NCI-H1417 (cell line): Measurements from ENCODE around the gene ASAP2.

Experiments used
- DNase-seq, 3 experiments: peaks; one replicate each; lab custom pipeline; 2025; lab: John Stamatoyannopoulos, UW

The ASAP2 gene

GRCh38 chr2:9297807-9298206 lies 91.2 kb downstream of the ASAP2 start:
- no peak for DNase-seq

- no peak for DNase-seq
These were observed 92.0 kb downstream of the ASAP2 start for GRCh38 chr2:9298583-9298982.

- no peak for DNase-seq
These were observed 92.8 kb downstream of the ASAP2 start for GRCh38 chr2:9299161-9300100.

GRCh38 chr2:9300214-9300613 lies 93.6 kb downstream of the ASAP2 start:
- DNase-seq = peak in 1 of 3 experiments; percentile 61

GRCh38 chr2:9300829-9301453 lies 94.3 kb downstream of the ASAP2 start:
- DNase-seq = no peak

- DNase-seq = no peak
These were observed 96.1 kb downstream of the ASAP2 start for GRCh38 chr2:9302755-9303154.

- DNase-seq = no peak
These were observed 97.1 kb downstream of the ASAP2 start for GRCh38 chr2:9303528-9304225.

- no peak for DNase-seq
These were observed 100.3 kb downstream of the ASAP2 start for GRCh38 chr2:9306911-9307310.

- DNase-seq = no peak
These were observed 100.9 kb downstream of the ASAP2 start for GRCh38 chr2:9307535-9307934.

- DNase-seq = no peak
These were observed 101.8 kb downstream of the ASAP2 start for GRCh38 chr2:9308186-9308955.

- no peak for DNase-seq
These were observed 102.5 kb downstream of the ASAP2 start for GRCh38 chr2:9309147-9309546.

GRCh38 chr2:9310377-9310776 lies 103.8 kb downstream of the ASAP2 start:
- DNase-seq = no peak

GRCh38 chr2:9310798-9311197 lies 104.2 kb downstream of the ASAP2 start:
- DNase-seq = no peak

GRCh38 chr2:9311488-9311887 lies 104.9 kb downstream of the ASAP2 start:
- no peak for DNase-seq

- DNase-seq = no peak
These were observed 106.0 kb downstream of the ASAP2 start for GRCh38 chr2:9312591-9312990.

- no peak for DNase-seq
These were observed 106.8 kb downstream of the ASAP2 start for GRCh38 chr2:9313443-9313842.

- DNase-seq = no peak
These were observed 108.8 kb downstream of the ASAP2 start for GRCh38 chr2:9315280-9315847.

- DNase-seq = no peak
These were observed 110.9 kb downstream of the ASAP2 start for GRCh38 chr2:9317559-9317958.

- peak in 1 of 3 experiments; percentile 26 for DNase-seq
These were observed 112.1 kb downstream of the ASAP2 start for GRCh38 chr2:9318461-9319337.

- no peak for DNase-seq
These were observed 112.7 kb downstream of the ASAP2 start for GRCh38 chr2:9319338-9319715.

GRCh38 chr2:9322576-9322975 lies 116.0 kb downstream of the ASAP2 start:
- DNase-seq = no peak
